Loucy (cell line): Measurements from ENCODE around the gene CCDC182.

Experiments used
- CTCF ChIP-seq: fragments of 200-600 bp; sonication (generic); conservative IDR thresholded peaks from 2 replicates; pipeline ENCODE4 v1.5.1; 2014; ENCODE audit warnings: mild to moderate bottlenecking, antibody characterized with exemption, low read length
- EZH2phosphoT487 ChIP-seq: fragments of 200-600 bp; IDR thresholded peaks from 2 replicates; pipeline ENCODE4 v1.6.1; 2018; ENCODE audit warnings: antibody characterized with exemption, mild to moderate bottlenecking, moderate library complexity, borderline replicate concordance

- no peak for TF ChIP-seq CTCF
- TF ChIP-seq EZH2phosphoT487, result no peak
These were observed 40.7 kb downstream of the CCDC182 start for GRCh38 chr17:57704448-57704847.
